Central memory CD8-positive, alpha-beta T cell (primary cell): ENCODE data around the gene GRID1.

ENCODE experiments used
- ATAC-seq: fragments of 150-1000 bp; cut with Tn5 transposase; replicated peaks from 2 replicates; pipeline ENCODE4 v1.10.0; 2022; ENCODE audit warnings: mild to moderate bottlenecking, moderate FRiP score, moderate number of reproducible peaks; ENCODE audit not compliant: poor library complexity, severe bottlenecking; ENCODE audit errors: extremely low read depth
- DNase-seq, 2 donors: peaks; one replicate each; pipeline ENCODE4 v3.0.0; 2021; ENCODE audit warnings: low spot score in 2 of 2
- H3K27ac Mint-ChIP-seq: one replicate; pipeline ENCODE4 v1.8.0; 2022; ENCODE audit warnings: low read depth, mild to moderate bottlenecking, moderate library complexity, mixed read lengths
- H3K27me3 Mint-ChIP-seq: one replicate; pipeline ENCODE4 v1.8.0; 2022; ENCODE audit warnings: mixed read lengths
- H3K36me3 Mint-ChIP-seq: one replicate; pipeline ENCODE4 v1.8.0; 2022; ENCODE audit warnings: mild to moderate bottlenecking, moderate library complexity, mixed read lengths; ENCODE audit not compliant: insufficient read depth
- H3K4me1 Mint-ChIP-seq: one replicate; pipeline ENCODE4 v1.8.0; 2022; ENCODE audit warnings: mixed read lengths
- H3K4me3 Mint-ChIP-seq: one replicate; pipeline ENCODE4 v1.8.0; 2022; ENCODE audit warnings: mild to moderate bottlenecking, moderate library complexity, mixed read lengths
- H3K9me3 Mint-ChIP-seq: one replicate; pipeline ENCODE4 v1.8.0; 2022; ENCODE audit warnings: mixed read lengths

Gene GRID1

DNA sequence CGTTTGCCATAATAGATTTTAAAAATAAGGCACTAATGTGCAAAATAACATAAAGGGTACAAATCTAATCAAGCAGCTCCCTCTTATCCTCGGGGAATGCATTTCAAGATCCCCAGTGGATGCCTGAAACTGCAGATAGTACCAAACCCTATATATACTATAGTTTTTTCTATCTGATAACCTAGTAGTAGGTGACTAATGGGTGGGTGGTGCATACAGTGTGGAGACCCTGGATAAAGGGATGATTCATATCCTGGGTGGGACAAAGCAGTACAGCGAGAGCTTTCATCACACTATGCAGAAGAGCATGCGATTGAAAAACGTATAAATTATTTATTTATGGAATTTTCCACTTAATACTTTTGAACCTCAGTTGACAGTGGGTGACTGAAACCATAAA lies 464.5 kb downstream of the GRID1 start:
- H3K4me3 Mint-ChIP-seq: no peak overlapping the region
- H3K9me3 Mint-ChIP-seq: peaks cover 5% of the 10 kb centered on the region
- ATAC-seq (no peak), DNase-seq (no peak)
- H3K27ac Mint-ChIP-seq: no peak overlapping the region
- no peaks in the 10 kb centered on the region for H3K4me1 Mint-ChIP-seq
- H3K27me3 Mint-ChIP-seq: peaks cover 16% of the 10 kb centered on the region
- no peaks in the 10 kb centered on the region for H3K36me3 Mint-ChIP-seq

DNA sequence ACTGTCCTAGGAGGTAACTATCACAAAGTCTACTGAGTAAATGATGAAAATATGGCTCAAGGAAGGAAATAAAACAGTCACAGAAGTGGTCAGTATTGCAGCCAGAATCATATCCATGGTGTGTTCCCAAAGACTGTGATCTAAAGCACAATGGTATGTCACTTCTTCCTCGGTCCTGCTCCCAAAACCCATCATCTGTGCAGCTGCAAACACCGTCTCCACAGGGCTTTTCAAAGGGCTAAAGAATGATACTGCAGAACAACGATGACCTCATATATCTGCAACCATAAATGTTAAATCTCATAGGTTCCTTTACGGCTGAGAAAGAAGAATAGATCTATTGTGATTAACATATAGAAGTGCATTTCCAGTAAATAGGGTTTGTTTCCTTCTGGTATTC lies 465.0 kb downstream of the GRID1 start:
- Mint-ChIP-seq H3K27me3 (peaks cover 16% of the 10 kb centered on the region), H3K9me3 (peaks cover 5% of the 10 kb centered on the region), H3K4me3 (no peak overlapping the region), H3K27ac (no peak overlapping the region), H3K4me1 (no peaks in the 10 kb centered on the region), H3K36me3 (no peaks in the 10 kb centered on the region)
- DNase-seq: no peak
- ATAC-seq: no peak

DNA sequence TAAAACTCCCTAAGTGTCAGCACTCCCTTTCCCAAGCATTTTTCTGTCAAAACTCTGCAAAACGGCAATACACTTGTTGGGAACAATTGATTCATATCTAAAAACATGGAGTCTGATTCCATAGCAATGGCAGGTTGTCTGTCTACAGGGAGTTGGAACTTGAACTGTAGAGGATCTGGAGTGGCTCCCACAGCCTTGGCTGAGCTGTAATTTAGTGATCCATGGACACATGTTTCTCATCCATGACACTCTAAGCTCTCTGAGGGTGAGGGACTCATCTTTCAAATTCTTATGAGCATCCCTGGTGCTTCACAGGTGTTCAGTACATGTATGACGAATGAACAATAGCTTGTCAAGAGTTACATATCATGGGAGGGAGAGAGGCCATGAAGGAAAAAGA lies 466.1 kb downstream of the GRID1 start:
- Mint-ChIP-seq H3K27ac (no peak overlapping the region), H3K36me3 (no peaks in the 10 kb centered on the region), H3K27me3 (peaks cover 16% of the 10 kb centered on the region), H3K4me3 (no peak overlapping the region), H3K9me3 (peaks cover 5% of the 10 kb centered on the region), H3K4me1 (no peaks in the 10 kb centered on the region)
- DNase-seq (no peak), ATAC-seq (no peak)

- Mint-ChIP-seq H3K27me3 (peaks cover 16% of the 10 kb centered on the region), H3K9me3 (peaks cover 5% of the 10 kb centered on the region), H3K27ac (no peak overlapping the region), H3K4me1 (no peaks in the 10 kb centered on the region), H3K36me3 (no peaks in the 10 kb centered on the region), H3K4me3 (no peak overlapping the region)
- ATAC-seq (no peak), DNase-seq (no peak)
These were observed 466.5 kb downstream of the GRID1 start for GRCh38 chr10:85900061-85900460.

GRCh38 chr10:85891472-85891871 lies 475.1 kb downstream of the GRID1 start:
- no peaks in the 10 kb centered on the region for H3K4me1 Mint-ChIP-seq
- peaks cover 43% of the 10 kb centered on the region for H3K27me3 Mint-ChIP-seq
- H3K36me3 Mint-ChIP-seq: no peaks in the 10 kb centered on the region
- no peaks in the 10 kb centered on the region for H3K9me3 Mint-ChIP-seq
- no peak overlapping the region for H3K4me3 Mint-ChIP-seq
- H3K27ac Mint-ChIP-seq: no peak overlapping the region
- no peak for ATAC-seq
- DNase-seq: no peak

DNA sequence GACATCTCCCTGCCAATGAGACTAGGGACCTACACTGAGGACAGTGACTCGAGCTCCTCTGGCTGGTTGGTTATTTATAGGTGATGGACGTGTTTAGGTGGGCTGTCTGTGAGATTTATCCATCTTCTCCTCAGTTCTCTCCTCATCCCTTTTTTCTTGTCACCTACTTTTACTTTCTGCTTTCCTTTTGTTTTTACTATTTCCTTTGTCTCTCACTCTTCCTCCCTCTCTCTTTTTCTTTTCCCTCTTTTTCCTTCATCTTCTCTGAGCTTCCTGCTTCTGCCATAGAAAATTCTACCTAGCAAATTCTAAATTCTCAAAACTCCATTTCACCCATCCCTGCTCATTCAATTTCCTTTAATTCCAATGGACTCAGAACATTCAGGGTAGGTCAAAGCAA lies 478.0 kb downstream of the GRID1 start:
- no peak for DNase-seq
- H3K27ac Mint-ChIP-seq: no peak overlapping the region
- no peak for ATAC-seq
- H3K36me3 Mint-ChIP-seq: no peaks in the 10 kb centered on the region
- H3K4me3 Mint-ChIP-seq: no peak overlapping the region
- H3K27me3 Mint-ChIP-seq: peaks cover 43% of the 10 kb centered on the region
- no peaks in the 10 kb centered on the region for H3K4me1 Mint-ChIP-seq
- no peaks in the 10 kb centered on the region for H3K9me3 Mint-ChIP-seq

- DNase-seq: no peak
- no peak overlapping the region for H3K4me3 Mint-ChIP-seq
- no peaks in the 10 kb centered on the region for H3K9me3 Mint-ChIP-seq
- peaks cover 43% of the 10 kb centered on the region for H3K27me3 Mint-ChIP-seq
- no peak overlapping the region for H3K27ac Mint-ChIP-seq
- H3K36me3 Mint-ChIP-seq: no peaks in the 10 kb centered on the region
- ATAC-seq: no peak
- H3K4me1 Mint-ChIP-seq: no peaks in the 10 kb centered on the region
These were observed 478.6 kb downstream of the GRID1 start for GRCh38 chr10:85888004-85888403.

GRCh38 chr10:85874208-85874607 lies 492.4 kb downstream of the GRID1 start:
- no peaks in the 10 kb centered on the region for H3K4me1 Mint-ChIP-seq
- no peak overlapping the region for H3K27ac Mint-ChIP-seq
- H3K4me3 Mint-ChIP-seq: no peak overlapping the region
- ATAC-seq: no peak
- peaks cover 2% of the 10 kb centered on the region for H3K36me3 Mint-ChIP-seq
- no peak for DNase-seq
- H3K27me3 Mint-ChIP-seq: peaks cover 15% of the 10 kb centered on the region
- H3K9me3 Mint-ChIP-seq: no peaks in the 10 kb centered on the region

GRCh38 chr10:85873063-85873462 lies 493.5 kb downstream of the GRID1 start:
- H3K4me1 Mint-ChIP-seq: no peaks in the 10 kb centered on the region
- no peak overlapping the region for H3K27ac Mint-ChIP-seq
- H3K36me3 Mint-ChIP-seq: peaks cover 2% of the 10 kb centered on the region
- H3K9me3 Mint-ChIP-seq: no peaks in the 10 kb centered on the region
- no peak for DNase-seq
- ATAC-seq: no peak
- H3K27me3 Mint-ChIP-seq: peaks cover 13% of the 10 kb centered on the region
- no peak overlapping the region for H3K4me3 Mint-ChIP-seq

DNA sequence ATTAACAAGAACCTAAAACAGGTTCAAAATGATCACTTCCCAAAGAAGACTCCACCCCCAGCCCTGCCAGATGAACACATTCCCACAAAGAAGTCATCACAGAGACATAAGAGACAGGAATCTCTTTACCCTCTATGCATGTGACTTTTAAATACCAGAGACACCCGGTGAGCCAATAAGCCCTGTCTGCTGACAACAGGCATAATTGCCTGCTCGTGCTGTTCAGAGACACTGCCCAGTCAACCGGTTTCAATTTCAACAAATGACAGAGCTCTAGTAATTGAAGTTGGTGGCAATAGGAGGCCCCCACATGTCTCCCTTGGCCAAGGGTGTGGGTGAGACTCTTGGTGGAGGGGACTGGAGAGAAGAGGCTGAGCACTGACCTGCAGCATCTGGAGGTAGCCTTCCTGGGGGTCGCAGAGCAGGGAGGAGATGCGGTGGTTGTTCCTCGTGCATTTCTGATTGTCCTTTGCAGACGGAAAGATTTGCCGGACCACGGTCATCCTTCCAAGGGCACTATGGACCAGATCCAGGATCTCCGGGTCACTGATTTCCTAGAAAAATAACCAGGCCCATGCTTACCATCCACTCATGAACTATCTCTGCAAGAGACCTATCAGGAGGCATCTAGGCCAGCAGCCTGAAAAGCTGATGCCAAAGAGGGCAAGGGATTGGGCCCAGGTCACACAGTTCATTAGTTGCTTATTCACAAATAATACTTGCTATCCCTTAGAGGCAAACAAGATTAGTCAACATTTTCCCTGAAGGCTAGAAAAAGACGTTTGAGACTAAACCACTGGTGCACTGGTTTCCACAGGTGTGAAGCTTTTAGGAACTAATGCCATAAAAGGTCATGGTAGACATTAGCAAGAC lies 497.7 kb downstream of the GRID1 start:
- Mint-ChIP-seq H3K4me1 (no peaks in the 10 kb centered on the region), H3K4me3 (no peak overlapping the region), H3K27ac (no peak overlapping the region), H3K9me3 (no peaks in the 10 kb centered on the region), H3K27me3 (peaks cover 4% of the 10 kb centered on the region), H3K36me3 (peaks cover 2% of the 10 kb centered on the region)
- ATAC-seq: no peak
- DNase-seq: no peak

DNA sequence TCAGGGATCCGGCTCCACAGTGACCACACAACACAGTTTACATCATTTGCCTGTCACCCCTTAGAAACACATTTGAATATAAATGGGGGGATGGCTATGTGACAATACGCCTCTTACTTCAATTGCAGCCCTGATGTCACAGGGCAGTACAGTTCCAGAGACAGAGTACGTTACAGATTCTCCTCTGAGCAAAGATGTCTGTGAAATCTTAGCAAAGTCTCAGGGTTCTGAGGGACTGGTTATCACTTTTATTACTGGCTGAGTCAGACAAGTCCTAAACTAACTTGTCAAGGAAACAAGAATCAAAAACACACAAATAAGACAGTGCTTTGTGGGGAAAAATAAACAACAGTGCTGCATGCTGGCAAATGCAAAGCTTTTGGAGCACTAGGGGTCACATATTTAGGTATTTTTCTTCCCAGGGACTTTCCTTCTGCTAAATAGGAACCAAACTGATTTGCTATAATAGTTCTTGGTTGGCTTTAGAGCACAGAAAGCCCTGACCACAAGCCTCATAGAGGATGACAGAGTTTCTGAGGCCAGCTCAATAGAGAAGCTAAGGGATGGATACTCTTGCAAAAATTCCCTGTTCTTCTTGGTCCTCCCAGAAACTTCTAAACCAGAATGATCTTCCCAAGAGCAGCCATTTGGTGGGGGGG lies 501.6 kb downstream of the GRID1 start:
- Mint-ChIP-seq H3K27ac (no peak overlapping the region), H3K36me3 (no peaks in the 10 kb centered on the region), H3K4me3 (no peak overlapping the region), H3K9me3 (no peaks in the 10 kb centered on the region), H3K4me1 (no peaks in the 10 kb centered on the region), H3K27me3 (peaks cover 27% of the 10 kb centered on the region)
- ATAC-seq: no peak
- DNase-seq: no peak

DNA sequence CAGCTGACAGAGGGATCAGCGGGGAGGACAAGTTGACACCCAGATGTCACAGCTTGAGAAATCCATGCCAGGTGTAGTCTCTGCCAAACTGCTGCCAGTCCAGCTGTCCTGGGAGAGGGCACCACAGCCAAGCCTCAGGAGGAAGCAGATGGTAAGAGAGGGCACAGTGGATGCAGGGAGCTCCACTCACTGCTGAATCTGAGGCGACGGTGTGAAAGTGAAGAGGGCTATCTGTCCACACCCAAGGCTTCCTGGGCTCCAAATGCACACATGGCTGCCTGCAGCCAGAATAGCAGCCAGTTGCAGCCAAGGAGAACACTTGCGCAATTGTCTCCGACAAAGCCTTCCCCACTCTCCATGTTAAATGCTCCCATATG lies 502.4 kb downstream of the GRID1 start:
- Mint-ChIP-seq H3K27ac (no peak overlapping the region), H3K4me3 (no peak overlapping the region), H3K4me1 (no peaks in the 10 kb centered on the region), H3K36me3 (no peaks in the 10 kb centered on the region), H3K27me3 (peaks cover 30% of the 10 kb centered on the region), H3K9me3 (no peaks in the 10 kb centered on the region)
- no peak for ATAC-seq
- no peak for DNase-seq
